ENCODE measurements around the gene PCDHGB5. TPM values are rescaled to one million over a fixed set of nuclear protein-coding genes. Genes with fewer than 3 reads are reported as not detected.

Gene PCDHGB5
- total RNA-seq, result 10 to 100 TPM in 1 of 2 donors, 1 to 10 TPM in 1; 8.7 to 12.0 TPM

DNA sequence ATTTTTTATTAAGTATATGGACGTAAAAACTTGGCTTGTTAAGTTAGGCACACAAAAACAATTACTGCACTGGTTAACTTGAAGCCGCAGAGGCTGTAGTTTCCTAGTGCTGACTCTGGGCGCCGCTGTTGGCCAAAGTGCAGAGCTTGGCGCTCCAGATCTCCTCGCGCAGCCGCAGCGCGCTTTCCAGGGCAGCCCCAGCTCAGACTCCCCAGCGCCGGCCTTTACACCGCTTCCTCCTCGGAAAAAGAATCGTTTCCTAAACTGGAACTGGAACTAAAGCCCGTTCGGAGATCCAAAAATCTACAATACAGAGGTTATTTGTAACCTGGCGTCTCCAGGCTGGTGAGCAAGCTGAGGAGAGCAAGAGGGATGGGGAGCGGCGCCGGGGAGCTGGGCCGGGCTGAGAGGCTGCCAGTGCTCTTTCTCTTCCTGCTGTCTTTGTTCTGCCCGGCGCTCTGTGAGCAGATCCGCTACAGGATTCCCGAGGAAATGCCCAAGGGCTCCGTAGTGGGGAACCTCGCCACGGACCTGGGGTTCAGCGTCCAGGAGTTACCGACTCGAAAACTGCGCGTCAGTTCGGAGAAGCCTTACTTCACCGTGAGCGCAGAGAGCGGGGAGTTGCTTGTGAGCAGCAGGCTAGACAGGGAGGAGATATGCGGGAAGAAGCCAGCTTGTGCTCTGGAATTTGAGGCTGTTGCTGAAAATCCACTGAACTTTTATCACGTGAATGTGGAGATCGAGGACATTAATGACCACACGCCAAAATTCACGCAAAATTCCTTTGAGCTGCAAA, at the start of gene PCDHGB5:
PCDHGB5 (plus strand) TSS at position 192 of the 796 bp plus-strand sequence; CDS start at position 373, 181 bp downstream.

DNA sequence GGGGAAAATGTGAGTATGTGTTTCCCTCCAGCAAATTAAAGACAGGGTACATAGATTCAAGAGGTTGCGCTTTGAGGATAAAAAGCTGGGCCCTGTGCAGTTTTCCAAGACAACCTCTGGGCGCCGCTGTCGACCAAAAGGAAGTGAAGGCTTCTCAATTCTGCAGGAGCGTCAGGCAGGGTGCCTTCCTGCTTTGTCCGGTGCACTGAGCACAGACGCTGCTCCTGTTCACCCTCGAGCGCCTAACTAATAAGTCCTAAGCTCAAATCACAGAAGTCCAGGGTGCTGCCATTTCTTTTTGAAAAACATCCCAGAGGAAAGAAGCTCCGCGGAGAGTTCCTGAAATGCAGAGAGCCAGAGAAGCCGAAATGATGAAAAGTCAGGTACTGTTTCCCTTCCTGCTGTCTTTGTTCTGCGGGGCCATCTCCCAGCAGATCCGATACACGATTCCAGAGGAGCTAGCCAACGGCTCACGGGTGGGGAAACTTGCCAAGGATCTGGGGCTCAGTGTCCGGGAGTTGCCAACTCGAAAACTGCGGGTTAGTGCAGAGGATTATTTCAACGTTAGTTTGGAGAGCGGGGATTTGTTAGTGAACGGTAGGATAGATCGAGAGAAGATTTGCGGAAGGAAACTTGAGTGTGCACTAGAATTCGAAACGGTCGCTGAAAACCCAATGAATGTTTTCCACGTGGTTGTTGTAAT, 47.7 kb upstream of the PCDHGB5 start, which contains the start of gene PCDHGB1:
PCDHGB1 (plus strand) TSS at position 183 of the 703 bp plus-strand sequence; CDS start at position 345, 162 bp downstream.

DNA sequence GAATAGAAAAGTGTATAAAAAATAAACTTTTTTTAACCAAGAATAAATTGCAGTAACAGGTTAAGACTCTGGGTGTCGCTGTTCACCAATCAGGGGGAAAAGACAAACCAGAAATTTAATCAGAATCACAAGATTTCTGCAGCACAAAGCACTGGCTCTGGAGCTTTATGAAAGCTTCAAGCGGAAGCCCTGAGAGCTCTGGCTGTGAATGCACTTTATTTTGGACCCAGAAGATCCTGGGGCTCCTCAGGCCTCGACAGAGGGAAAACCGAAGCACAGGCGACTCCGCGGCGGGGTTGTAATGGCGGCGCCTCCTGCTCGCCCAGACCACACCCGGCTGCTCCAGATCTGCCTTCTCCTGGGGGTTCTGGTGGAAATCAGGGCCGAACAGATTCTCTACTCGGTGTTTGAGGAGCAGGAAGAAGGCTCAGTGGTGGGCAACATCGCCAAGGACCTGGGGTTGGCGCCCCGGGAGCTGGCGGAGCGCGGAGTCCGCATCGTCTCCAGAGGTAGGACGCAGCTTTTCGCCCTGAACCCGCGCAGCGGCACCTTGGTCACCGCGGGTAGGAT, 42.8 kb upstream of the PCDHGB5 start, which contains the start of gene PCDHGA4:
PCDHGA4 (plus strand) TSS at position 122 of the 570 bp plus-strand sequence; CDS start at position 209, 87 bp downstream.

DNA sequence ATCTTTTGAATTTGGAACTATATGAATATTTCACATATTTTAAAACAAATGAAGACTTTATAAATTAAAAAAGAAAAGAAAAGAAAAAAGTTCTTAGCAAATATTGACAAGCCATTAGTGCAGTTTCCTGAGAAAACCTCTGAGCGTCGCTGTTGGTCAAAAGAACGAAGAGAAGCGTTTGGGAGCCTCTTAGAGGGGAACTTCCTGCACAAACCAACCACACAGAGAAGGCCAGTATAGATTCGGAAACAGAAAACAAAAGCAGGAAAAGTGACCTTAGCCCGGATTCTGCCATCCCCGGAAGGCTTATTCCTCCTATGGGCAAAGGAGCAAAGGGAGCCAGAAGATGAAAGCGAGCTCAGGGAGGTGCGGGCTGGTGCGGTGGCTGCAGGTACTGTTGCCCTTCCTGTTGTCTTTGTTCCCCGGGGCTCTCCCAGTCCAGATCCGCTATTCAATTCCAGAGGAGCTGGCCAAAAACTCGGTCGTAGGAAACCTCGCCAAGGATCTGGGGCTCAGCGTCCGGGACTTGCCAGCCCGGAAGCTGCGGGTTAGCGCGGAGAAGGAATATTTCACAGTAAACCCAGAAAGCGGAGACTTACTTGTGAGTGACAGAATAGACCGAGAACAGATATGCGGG, 37.8 kb upstream of the PCDHGB5 start, which contains the start of gene PCDHGB2:
PCDHGB2 (plus strand) TSS at position 205 of the 637 bp plus-strand sequence; CDS start at position 347, 142 bp downstream.

GRCh38 chr5:141363952-141364660, 33.6 kb upstream of the PCDHGB5 start, which contains the start of gene PCDHGA5:
TSS of gene PCDHGA5 (plus strand) at chr5:141364162. CDS start at chr5:141364331, 169 bp downstream.

DNA sequence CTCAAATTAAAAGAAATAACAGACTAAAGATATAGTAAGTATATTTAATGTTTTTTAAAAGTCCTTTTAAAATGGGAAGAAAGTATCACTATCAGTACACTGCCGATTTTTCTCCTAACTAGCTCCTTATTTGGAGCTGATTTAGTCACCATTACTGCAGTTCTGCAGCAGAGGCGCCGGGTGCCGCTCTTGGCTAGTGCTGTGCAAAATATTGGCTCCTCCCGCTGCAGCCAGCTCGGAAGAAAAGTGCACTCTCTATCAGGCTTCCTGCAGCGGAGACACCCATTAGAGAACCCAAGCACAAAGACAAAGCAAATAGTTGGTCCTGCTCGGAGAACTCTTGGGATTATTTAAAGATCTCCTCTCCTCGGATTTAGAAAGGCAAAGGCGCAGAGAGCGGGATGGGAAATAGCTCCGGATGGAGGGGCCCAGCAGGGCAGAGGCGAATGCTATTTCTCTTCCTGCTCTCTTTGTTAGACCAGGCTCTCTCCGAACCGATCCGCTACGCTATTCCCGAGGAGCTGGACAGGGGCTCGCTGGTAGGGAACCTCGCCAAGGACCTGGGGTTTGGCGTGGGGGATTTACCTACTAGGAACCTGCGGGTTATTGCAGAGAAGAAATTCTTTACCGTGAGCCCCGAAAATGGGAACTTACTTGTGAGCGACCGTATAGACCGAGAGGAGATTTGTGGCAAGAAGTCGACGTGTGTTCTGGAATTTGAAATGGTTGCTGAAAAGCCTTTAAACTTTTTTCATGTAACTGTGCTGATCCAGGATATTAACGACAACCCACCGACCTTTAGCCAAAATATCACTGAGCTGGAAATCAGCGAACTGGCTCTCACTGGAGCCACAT, 27.5 kb upstream of the PCDHGB5 start, which contains the start of gene PCDHGB3:
PCDHGB3 (plus strand) TSS at position 249 of the 855 bp plus-strand sequence; CDS start at position 402, 153 bp downstream.

GRCh38 chr5:141373673-141374317, 24.0 kb upstream of the PCDHGB5 start, which contains the start of gene PCDHGA6:
TSS of gene PCDHGA6 (plus strand) at chr5:141373891. CDS start at chr5:141374084, 193 bp downstream.

DNA sequence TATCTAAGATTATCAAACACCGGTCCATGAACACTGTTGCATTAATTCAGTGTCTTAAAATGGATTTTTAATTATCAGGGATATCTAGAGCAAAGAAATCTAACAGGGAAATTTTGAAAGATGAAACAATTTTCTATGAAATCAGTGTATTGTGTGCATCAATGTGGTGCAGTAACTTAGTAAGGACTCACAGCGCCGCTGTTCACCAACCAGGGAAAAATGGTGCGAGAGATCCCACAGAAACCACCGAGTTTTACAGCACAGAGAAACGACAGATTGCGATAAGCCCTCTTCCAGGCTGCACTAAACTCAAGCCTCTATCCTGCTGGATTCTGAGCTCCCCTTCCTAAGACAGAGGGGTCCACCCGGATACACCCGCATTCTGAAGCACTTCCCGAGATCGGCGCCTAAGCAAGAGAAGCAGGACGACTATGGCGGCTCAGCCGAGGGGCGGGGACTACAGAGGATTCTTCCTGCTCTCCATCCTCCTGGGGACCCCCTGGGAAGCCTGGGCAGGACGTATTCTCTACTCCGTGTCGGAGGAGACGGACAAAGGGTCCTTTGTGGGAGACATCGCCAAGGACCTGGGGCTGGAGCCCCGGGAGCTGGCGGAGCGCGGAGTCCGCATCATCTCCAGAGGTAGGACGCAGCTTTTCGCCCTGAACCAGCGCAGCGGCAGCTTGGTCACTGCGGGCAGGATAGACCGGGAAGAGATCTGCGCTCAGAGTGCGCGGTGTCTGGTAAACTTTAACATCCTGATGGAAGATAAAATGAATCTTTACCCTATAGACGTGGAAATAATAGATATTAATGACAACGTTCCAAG, 15.1 kb upstream of the PCDHGB5 start, which contains the start of gene PCDHGA7:
PCDHGA7 (plus strand) TSS at position 274 of the 826 bp plus-strand sequence; CDS start at position 432, 158 bp downstream.

DNA sequence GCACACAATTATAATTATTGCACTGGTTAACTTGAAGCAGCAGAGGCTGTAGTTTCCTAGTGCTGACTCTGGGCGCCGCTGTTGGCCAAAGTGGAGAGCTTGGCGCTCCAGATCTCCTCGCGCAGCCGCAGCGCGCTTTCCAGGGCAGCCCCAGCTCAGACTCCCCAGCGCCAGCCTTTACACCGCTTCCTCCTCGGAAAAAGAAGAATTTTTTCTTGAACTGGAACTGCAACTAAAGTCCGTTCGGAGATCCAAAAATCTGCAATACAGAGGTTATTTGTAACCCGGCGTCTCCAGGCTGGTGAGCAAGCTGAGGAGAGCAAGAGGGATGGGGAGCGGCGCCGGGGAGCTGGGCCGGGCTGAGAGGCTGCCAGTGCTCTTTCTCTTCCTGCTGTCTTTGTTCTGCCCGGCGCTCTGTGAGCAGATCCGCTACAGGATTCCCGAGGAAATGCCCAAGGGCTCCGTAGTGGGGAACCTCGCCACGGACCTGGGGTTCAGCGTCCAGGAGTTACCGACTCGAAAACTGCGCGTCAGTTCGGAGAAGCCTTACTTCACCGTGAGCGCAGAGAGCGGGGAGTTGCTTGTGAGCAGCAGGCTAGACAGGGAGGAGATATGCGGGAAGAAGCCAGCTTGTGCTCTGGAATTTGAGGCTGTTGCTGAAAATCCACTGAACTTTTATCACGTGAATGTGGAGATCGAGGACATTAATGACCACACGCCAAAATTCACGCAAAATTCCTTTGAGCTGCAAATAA, 10.0 kb upstream of the PCDHGB5 start, which contains the start of gene PCDHGB4:
PCDHGB4 (plus strand) TSS at position 142 of the 755 bp plus-strand sequence; CDS start at position 329, 187 bp downstream.

DNA sequence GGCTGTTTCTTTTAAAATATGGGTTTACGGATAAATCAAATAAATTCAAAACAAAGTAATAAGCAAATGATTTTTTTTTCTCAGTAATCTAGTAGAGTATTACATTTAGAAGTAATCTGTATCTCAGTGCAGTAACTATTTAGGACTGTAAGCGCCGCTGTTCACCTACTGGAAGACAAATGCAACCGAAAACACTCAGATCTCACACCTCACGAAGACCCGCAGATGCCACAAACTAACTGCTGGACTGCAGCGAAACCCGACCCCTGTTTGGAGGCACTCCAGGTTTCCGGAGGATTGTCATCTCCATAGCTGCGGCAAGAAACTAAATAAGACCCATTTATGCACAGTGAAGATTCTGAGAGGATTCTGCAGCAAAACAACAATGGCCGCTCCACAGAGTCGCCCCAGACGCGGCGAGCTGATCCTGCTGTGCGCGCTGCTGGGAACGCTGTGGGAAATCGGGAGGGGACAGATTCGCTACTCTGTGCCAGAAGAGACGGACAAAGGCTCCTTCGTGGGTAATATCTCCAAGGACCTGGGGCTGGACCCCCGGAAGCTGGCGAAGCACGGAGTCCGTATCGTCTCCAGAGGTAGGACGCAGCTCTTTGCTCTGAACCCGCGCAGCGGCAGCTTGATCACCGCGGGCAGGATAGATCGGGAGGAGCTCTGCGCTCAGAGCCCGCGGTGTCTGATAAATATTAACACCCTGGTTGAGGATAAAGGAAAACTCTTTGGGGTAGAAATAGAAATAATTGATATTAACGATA, 5.1 kb upstream of the PCDHGB5 start, which contains the start of gene PCDHGA8:
PCDHGA8 (plus strand) TSS at position 205 of the 770 bp plus-strand sequence; CDS start at position 386, 181 bp downstream.

DNA sequence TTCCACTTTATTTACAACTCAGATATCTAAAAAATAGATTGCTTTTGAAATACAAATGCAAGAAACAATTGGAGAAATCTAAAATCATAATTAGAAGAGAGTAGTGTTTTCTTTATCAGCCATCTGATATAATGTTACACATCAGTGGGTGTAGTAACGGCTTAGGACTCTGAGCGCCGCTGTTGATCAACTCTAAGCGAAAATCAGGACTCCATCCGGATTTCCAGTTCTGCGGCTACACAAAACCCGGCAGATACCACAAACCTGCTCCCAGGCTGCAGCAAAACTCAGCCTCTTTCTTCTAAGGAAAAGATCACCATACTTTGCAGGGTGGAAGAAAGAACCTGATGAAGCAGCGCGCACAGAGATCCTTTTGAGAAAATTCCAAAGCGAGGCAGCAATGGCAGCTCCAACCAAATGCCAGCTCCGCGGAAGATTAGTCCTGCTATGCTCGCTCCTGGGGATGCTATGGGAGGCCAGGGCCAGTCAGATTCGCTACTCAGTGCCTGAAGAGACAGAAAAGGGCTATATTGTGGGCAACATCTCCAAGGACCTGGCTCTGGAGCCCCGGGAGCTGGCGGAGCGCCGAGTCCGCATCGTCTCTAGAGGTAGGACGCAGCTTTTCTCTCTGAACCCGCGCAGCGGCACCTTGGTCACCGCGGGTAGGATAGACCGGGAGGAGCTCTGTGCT, 5.0 kb downstream of the PCDHGB5 start, which contains the start of gene PCDHGA9:
PCDHGA9 (plus strand) TSS at position 226 of the 691 bp plus-strand sequence; CDS start at position 401, 175 bp downstream.

DNA sequence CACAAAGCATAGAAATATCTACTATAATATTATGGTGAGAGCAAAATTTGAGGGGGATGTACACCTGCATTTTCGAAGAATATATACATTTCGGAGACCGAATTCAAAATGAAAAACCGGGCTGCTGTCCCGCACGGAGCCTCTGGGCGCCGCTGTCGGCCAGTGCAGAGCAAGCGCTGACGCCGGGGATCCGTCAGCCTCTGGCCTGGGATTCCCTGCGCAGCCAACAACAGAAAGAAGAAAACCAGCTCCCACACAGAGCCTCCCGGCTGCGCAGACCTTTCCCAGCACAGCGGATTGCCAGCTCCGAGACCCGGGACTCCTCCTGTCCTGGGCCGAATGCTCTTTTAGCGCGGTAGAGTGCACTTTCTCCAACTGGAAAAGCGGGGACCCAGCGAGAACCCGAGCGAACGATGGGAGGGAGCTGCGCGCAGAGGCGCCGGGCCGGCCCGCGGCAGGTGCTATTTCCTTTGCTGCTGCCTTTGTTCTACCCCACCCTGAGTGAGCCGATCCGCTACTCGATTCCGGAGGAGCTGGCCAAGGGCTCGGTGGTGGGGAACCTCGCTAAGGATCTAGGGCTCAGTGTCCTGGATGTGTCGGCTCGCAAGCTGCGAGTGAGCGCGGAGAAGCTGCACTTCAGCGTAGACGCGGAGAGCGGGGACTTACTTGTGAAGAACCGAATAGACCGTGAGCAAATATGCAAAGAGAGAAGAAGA, 10.2 kb downstream of the PCDHGB5 start, which contains the start of gene PCDHGB6:
PCDHGB6 (plus strand) TSS at position 232 of the 716 bp plus-strand sequence; CDS start at position 414, 182 bp downstream.

DNA sequence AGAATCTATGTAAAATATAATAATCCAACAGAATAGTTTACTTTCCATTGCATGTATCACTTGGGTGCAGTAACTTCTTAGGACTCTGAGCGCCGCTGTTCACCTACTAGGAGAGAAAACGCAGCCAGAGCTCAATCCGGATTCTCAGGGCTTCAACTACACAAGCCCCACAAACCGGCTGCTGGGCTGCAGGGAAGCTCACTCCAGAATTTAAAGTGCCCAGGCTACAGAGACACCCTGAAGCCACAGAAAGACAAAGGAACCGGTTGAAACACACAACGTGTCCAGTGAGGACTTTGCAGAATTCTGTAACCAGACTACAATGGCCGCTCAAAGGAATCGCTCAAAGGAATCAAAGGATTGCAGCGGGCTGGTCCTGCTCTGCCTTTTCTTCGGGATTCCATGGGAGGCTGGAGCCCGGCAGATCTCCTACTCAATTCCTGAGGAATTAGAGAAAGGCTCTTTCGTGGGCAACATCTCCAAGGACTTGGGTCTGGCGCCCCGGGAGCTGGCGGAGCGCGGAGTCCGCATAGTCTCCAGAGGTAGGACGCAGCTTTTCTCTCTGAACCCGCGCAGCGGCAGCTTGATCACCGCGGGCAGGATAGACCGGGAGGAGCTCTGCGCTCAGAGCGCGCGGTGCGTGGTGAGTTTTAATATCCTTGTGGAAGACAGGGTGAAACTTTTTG, 15.2 kb downstream of the PCDHGB5 start, which contains the start of gene PCDHGA10:
PCDHGA10 (plus strand) TSS at position 134 of the 686 bp plus-strand sequence; CDS start at position 323, 189 bp downstream.

DNA sequence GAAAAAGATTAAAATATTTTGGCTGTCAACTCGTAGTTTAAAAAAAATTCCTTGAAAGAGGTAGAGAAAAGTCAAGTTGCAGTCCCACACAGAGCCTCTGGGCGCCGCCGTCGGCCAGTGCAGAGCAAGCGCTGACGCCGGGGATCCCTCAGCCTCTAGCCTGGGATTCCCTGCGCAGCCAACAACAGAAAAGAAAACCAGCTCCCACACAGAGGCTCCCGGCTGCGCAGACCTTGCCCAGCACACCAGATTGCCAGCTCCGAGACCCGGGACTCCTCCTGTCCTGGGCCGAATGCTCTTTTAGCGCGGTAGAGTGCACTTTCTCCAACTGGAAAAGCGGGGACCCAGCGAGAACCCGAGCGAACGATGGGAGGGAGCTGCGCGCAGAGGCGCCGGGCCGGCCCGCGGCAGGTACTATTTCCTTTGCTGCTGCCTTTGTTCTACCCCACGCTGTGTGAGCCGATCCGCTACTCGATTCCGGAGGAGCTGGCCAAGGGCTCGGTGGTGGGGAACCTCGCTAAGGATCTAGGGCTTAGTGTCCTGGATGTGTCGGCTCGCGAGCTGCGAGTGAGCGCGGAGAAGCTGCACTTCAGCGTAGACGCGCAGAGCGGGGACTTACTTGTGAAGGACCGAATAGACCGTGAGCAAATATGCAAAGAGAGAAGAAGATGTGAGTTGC, 19.9 kb downstream of the PCDHGB5 start, which contains the start of gene PCDHGB7:
PCDHGB7 (plus strand) TSS at position 184 of the 679 bp plus-strand sequence; CDS start at position 367, 183 bp downstream.

Data from melanocyte of skin (primary cell).